Measurements from ENCODE around the gene TLX2. TPM values are rescaled to one million over a fixed set of nuclear protein-coding genes. Genes with fewer than 3 reads are reported as not detected.
A peak's percentile ranks its signal among the peaks of the same experiment; 100 is the strongest.

TLX2 gene
- total RNA-seq, 4 donors from 2014 or later = not detected

DNA sequence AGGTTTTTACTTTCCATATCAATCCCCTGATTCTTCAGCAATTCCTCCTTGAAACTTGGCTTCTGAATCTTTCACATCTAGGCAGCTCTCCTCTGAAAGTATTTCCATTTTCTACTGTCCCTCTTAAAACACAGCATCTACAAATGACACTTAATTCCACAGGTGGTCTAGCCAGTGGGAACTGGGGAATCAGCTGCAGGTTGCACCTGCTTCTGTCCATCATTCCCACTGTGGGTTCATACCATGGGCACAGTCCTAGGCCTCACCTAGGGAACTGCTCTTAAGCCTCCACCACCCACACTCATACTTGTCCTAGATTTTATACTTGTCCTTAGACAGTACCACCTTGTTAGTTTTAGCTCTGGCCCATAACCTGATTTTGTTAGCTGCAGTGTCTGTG, 37.3 kb downstream of the TLX2 start:
- H3K4me3 ChIP-seq (ENCODE audit: low read depth, poor library complexity, severe bottlenecking) = no peak overlapping the region
- DNase-seq (ENCODE audit: low spot score in 2 of 2) = peak in 1 of 2 donors; percentile 34
- TF ChIP-seq, protein P1, sequence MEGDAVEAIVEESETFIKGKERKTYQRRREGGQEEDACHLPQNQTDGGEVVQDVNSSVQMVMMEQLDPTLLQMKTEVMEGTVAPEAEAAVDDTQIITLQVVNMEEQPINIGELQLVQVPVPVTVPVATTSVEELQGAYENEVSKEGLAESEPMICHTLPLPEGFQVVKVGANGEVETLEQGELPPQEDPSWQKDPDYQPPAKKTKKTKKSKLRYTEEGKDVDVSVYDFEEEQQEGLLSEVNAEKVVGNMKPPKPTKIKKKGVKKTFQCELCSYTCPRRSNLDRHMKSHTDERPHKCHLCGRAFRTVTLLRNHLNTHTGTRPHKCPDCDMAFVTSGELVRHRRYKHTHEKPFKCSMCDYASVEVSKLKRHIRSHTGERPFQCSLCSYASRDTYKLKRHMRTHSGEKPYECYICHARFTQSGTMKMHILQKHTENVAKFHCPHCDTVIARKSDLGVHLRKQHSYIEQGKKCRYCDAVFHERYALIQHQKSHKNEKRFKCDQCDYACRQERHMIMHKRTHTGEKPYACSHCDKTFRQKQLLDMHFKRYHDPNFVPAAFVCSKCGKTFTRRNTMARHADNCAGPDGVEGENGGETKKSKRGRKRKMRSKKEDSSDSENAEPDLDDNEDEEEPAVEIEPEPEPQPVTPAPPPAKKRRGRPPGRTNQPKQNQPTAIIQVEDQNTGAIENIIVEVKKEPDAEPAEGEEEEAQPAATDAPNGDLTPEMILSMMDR (IDR thresholded peaks at IDR 0.05) = no peak
- TF ChIP-seq POLR2A (IDR thresholded peaks at IDR 0.05) = no peak
- intact Hi-C loops (cut with DNase I; ENCODE audit: low total_unique reads) = no loop called here

DNA sequence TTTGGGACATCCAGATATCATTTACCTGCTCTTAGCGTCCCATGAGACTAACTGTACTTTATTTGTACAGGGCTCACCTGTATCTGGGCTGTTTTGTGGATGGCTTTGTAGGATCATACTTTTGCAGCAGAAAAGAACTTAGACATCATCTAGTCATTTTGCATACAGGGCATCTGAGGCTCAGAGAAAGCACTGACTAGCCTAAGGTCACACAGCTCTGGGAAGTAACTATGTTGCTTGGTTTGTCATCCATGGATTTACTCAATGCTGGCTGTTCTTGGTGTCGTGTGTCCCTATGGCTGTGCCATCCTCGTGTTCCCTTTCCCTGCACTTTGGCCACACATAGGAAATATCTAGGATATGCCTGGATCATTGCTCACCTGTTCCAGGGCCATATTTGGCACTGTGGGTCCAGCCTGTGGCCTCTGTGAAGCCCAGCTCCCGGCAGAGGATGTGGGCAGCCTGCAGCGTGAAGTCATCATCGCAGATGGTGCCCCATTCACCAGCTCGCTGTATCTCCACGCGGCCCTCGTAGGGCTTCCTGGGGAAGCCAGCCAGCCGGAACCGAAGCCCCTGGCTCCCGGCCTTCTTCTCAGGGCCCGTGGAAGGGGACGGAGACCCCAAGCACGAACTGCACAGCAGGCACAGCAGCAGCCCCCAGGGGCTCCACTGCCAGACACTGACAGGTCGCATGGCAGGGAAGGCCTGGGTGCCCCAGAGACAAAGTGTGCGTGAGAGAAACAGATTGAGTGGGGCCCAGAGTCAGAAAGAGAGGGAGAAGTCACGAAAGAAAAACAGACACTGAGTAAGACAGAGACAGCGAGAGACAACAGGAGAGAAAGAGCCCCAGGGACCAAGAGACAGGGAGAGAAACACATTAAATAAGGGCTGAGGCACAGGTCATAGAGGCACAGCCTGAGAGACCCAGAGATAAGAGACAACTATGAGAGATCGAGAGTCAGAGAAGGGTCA, 38.0 kb downstream of the TLX2 start:
- intact Hi-C loops (cut with DNase I; ENCODE audit: low total_unique reads) = no loop called here
- peak in 1 of 2 donors; percentile 85 for DNase-seq (ENCODE audit: low spot score in 2 of 2)
- H3K4me3 ChIP-seq (ENCODE audit: low read depth, poor library complexity, severe bottlenecking) = no peak overlapping the region
- no peak for TF ChIP-seq POLR2A (IDR thresholded peaks at IDR 0.05)
- TF ChIP-seq, protein P1 (IDR thresholded peaks at IDR 0.05) = no peak
- WGBS, 2 donors = 81 to 85% methylated on average over 21 of the region's 21 CpGs

DNA sequence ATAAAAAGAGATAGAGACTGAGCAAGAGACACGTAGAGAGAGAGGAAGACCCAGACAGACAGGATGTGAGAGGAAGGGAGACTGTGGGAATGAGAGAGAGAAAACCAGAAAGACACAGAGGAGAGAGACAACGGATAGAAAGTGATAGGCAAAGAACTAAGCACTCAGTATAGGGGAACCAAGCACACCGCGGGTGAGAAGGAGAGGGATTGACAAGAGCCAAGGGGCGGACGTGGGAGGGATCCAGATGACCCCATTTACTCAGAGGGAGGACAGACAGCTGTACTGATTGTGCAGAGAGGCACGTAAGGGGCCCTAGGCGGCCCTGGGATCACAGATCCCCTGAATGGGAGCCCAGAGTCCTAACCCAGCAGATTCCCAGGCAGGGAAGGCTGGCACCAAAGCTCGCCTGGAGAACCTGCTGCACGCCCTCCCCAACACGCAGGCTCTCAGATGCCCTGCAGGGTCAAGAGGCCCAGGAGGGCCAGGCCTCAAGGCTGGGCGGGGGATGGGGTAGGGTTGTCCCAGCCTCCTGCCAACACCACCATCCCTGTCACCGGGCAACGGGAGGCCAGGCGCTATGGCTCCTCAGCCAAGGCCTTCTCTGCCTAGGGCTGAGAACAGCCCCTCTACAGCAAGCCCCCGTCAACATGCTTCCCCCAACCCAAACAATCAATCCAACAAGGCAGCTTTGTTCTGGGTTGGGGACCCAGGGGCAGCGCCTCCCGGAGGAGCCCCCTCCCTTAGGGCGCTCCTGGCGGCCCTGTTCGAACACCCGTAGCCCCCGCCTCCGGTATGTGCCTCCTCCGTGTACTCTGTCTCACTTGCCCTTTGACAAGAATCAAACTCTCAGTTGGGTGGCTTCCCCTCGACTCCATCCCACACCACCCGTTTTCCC, 38.9 kb downstream of the TLX2 start:
- TF ChIP-seq POLR2A (IDR thresholded peaks at IDR 0.05) = no peak
- TF ChIP-seq, protein P1 (IDR thresholded peaks at IDR 0.05) = no peak
- intact Hi-C loops (cut with DNase I; ENCODE audit: low total_unique reads) = no loop called here
- DNase-seq (ENCODE audit: low spot score in 2 of 2) = peak in 1 of 2 donors; percentile 84
- WGBS, 2 donors = 62 to 63% methylated on average over 25 to 27 of the region's 27 CpGs
- H3K4me3 ChIP-seq (ENCODE audit: low read depth, poor library complexity, severe bottlenecking) = no peak overlapping the region

DNA sequence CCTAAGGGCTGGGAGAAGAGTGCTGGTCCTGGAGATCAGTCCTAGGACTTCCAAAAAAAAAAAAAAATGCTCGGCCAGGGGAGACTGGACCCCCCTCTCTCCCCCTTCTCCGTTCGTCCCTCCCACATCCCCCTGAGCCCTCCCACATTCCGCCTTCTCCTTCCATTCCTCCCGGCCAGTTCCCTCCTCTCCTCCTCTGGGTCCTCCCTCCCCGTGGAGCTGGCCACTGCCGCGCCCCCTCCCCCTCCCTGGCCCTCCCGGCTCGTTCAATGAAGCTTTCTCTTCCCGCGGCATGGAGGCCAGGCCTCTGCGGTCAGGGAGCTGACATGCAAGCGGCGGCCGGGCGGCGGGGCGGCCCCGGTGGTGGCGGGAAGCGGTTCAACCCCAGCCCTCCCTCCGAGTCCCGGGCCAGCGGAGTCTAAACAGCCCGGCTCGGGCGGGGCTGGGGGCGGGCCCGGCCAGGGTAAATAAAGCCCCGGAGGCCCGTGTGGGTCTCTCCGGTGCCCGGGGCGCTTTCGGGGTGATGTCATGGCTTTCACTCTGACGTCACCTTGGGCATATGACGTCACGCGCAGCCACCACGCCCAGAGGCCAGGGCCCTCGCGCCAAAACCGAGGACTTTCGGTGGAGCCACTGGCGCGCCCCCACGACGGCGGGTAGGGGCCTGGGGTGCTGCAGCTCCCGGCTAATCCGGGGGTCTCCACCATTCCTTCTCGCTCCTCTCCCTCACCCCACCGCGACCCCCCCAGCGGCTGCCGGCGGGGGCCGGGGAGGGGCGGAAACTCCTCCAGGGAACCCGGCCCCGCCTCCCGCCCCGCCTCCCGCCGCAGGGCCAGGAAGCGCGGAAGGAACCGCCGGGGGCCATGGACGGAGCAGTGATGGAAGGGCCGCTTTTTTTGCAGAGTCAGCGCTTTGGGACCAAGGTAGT, 39.9 kb downstream of the TLX2 start, which contains the start of the genes DOK1 and LOXL3:
Gene DOK1, plus strand, starts transcription at position 829 of the 928 bp plus-strand sequence. Its CDS starts 35 bp downstream, at position 864.
Gene LOXL3, minus strand, starts transcription at position 51 of the 928 bp plus-strand sequence. CDS start 1,308 bp downstream, outside the sequence.
- peak; percentile 75 to 97 for DNase-seq (ENCODE audit: low spot score in 2 of 2)
- intact Hi-C loops (cut with DNase I; ENCODE audit: low total_unique reads) = no loop called here
- no peak for TF ChIP-seq POLR2A (IDR thresholded peaks at IDR 0.05)
- TF ChIP-seq, protein P1 (IDR thresholded peaks at IDR 0.05) = no peak
- peak within 1 kb of the TSS; percentile 35 for H3K4me3 ChIP-seq (ENCODE audit: low read depth, poor library complexity, severe bottlenecking)
- WGBS, 2 donors = 0 to 2% methylated on average over 36 of the region's 73 CpGs

Measured in lower leg skin (tissue), 4 donors.